Endometrial microvascular endothelial cells (primary cell): ENCODE results near the gene GYG1. TPM values are rescaled to one million over a fixed set of nuclear protein-coding genes. Genes with fewer than 3 reads are reported as not detected.
"Not testable (repeated sequence)": the region's sequence is repeated elsewhere in the genome, so short reads cannot be mapped to it uniquely, and the experiment has no call there.

Experiments
- in situ Hi-C: cut with HindIII; loops from 2 replicates; pipeline ENCODE4 v1.10.0; 2017; ENCODE audit warnings: low sequenced_read_pairs, low pct_unique_long_range_greater_than_20kb; ENCODE audit errors: inconsistent ontology term
- total RNA-seq: library from RNA; depleted of rRNA; stranded (reverse); fragments of >200 nt; gene quantifications from one replicate; pipeline ENCODE4 v1.2.3, GENCODE V29; 2015; ENCODE audit errors: inconsistent ontology term

GYG1 gene
- total RNA-seq, 1 donor from 2014 or later: 73.1 TPM

GRCh38 chr3:148975696-148976095 lies 15.6 kb upstream of the GYG1 start:
- in situ Hi-C loops: no loop called here

- in situ Hi-C loops: no loop called here
These were observed 10.1 kb upstream of the GYG1 start for GRCh38 chr3:148981273-148981672.

DNA sequence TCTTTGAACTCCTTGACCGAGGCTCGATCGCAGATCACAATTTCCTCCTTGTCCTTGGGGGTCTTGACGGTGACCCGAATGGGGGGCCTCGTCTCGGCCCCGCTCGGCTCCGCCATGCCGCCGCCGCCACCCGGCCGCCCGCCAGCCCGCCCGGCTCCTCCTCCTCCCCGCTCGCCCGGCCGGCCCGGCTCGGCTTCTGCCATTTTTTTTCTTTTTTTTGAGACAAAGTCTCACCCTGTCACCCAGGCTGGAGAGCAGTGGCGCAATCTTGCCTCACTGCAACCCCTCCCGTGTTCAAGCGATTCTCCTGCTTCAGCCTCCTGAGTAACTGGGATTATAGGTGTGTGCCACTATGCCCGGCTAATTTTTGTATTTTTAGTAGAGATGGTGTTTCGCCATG lies 3.8 kb upstream of the GYG1 start:
- in situ Hi-C loops: not testable (repeated sequence)

- in situ Hi-C loops: no loop called here
These were observed 1.1 kb upstream of the GYG1 start for GRCh38 chr3:148990236-148990635.

DNA sequence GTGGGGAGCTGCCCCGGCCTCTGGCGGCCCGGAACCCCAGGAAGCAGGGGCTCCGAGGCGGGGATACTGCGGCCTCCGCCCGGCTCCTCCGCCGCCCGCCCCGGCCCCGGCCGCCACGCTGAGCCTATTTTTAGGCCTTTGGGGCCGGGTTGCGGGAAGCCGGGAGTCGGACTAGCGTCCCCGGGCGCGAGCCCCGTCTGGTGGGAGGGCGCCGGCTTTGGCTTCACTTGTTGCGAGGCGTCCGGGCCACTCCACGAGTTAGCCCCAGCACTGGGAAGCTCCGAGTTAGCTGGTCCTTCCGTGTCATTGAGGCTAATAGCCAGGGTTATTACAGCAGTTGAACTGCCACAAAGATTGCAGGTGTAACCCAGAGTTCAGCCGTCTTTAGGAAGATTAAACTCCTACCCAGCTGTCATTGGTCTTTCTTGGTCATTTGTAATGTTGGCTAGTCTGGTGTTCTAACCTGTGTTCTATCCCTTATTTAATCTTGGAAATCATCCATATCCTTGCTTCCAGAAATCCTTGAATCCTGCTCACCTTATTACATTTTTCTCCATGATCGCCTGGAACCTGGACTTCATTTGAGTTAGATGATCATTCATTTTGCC lies 791 bp downstream of the GYG1 start:
- in situ Hi-C loops: no loop called here

DNA sequence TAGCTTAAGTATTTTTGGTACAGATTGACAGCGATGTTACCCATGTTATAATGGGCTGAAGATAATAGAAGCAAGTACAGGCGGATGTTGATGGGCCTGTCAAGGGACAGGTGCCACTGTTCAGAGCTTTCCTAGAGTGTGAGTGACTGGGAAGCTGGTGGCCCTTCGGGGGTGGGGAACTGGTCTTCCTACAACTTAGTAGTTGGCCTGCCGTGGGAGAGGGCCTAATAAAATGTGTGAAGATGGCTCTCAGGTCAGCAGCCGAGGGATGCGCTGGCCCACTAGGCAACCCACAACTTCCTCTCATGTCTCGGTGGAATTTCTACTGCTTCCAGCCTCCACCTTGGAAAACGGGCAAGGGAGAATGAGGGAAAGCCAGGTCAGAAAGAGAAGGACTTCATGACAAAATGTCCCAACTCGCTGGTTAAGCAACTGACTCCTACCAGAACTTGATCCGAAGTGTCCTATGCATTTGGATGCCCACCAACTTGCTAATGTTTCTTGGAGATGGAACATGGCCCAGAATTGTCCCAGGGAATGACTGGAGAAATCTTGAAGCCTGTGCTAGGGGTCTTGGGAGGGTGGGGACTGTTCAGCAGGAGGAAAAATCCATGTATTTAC lies 1.4 kb downstream of the GYG1 start:
- in situ Hi-C loops: no loop called here

DNA sequence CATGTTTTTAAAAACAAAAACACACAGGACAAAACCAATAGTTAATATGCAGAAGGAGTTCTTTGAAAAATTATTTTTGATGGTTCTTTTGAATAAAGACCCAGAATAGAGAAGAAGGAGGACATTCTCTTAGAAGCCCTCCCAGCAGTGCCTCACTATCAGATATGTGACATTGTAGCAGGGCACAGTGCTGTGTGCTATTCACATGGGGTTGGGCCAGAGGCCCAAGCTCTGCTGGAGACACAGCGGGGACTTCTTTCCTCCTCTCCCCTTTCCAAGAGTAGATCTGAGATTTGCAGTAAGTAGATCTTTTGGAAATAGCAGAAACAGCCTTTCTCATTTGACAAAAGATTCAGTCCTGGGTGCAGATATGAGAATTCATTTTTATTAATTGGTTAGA lies 6.3 kb downstream of the GYG1 start:
- in situ Hi-C loops: no loop called here

DNA sequence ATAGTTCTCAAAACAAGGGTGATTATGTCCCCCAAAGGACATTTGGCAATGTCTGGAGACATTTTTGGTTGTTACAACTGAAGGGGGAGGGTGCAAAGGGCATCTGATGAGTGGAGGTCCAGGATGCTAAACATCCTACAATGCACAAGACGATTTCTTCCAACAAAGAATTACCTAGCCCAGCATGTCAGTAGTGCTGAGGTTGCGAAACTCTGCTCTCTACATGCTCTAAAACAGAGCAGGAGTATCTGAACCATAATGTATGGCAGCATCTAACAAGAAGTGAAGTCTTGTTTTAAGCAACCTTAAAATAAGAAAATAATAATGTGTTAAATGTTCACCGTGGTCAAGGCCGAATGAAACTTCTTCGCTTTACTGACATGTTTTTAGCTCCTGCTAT lies 7.0 kb downstream of the GYG1 start:
- in situ Hi-C loops: no loop called here

GRCh38 chr3:148998715-148999423 lies 7.5 kb downstream of the GYG1 start:
- in situ Hi-C loops: no loop called here

GRCh38 chr3:148999806-149000205 lies 8.5 kb downstream of the GYG1 start:
- in situ Hi-C loops: no loop called here

DNA sequence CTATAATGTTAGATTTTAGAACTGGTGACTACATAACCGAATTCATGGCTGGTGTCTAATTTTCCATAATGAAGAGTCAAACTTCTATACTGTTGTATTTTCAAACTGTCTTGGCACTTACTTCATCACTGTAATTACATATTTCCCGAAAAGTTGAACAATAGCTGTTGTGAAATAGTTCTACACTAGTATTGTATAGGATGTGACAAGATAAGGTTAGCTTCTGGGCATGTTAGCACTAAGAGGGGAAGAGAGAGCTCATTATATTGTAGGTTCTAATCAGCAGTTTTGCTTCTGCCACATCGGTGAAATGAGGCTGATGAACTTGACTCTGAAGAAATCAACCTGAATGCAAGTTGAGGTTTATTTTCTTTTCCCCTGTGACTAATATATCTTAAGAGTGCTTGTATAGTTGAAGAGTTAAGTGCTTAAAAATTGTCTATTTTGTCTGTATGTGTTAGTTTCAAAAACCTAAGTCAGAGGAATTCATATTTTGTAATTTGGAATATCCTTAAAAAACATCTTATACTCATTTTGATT lies 8.9 kb downstream of the GYG1 start:
- in situ Hi-C loops: no loop called here

- in situ Hi-C loops: no loop called here
These were observed 10.4 kb downstream of the GYG1 start for GRCh38 chr3:149001727-149002126.

DNA sequence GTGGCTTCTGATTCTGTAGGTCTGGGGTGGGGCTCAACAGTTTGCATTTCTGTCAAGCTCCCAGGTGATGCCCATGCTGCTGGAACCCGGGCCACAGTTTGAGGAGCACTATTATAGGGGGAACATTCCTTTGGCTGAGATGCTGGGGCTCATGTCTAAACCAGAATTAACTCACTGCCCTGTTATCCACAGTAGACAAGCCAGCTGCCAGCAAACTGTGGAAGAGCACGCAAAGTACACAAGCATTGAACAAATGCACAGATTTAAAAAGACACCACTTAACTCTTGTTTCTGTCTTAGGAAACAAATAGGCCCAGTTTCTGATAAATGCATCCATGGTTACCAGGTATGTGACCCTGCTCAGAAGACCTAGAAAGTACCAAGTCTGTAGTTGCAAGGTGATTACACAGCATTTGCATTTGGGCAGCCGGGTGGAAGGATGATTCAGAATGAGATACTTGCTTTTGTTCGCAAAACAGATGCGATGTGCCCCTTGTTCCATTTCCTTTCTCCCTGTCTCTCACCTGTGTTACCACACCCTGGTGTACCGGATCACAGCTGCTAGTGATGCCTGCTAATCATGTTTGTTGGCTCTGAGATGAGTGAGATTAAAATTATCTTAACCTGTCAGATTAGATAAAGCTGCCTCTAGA lies 12.4 kb downstream of the GYG1 start:
- in situ Hi-C loops: no loop called here

DNA sequence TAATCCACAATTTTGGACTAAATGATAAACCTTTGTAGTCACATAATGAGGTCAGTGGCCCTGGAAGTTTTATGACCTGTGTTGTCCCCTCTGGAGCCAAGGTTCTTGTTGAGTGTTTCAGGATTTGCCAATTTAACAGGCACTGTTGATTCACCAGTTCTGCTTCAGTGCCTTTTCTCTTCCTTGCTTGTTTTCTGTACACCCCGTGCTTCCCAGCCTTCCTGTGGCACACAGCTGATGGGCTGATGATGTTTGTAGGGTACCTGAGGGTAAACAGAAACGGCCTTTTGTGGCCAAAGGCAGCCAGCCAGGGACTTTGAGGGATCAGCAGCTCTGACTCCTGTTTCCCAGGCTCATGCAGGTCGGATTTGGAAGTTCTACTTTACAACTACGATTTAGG lies 13.3 kb downstream of the GYG1 start:
- in situ Hi-C loops: no loop called here

- in situ Hi-C loops: no loop called here
These were observed 14.1 kb downstream of the GYG1 start for GRCh38 chr3:149005416-149005815.

GRCh38 chr3:149007567-149008257 lies 16.4 kb downstream of the GYG1 start:
- in situ Hi-C loops: no loop called here

- in situ Hi-C loops: no loop called here
These were observed 18.4 kb downstream of the GYG1 start for GRCh38 chr3:149009732-149010131.

GRCh38 chr3:149010504-149010951 lies 19.2 kb downstream of the GYG1 start:
- in situ Hi-C loops: no loop called here

GRCh38 chr3:149010966-149011365 lies 19.6 kb downstream of the GYG1 start:
- in situ Hi-C loops: no loop called here
